ENCODE measurements around the gene PDE5A. TPM values are rescaled to one million over a fixed set of nuclear protein-coding genes. Genes with fewer than 3 reads are reported as not detected.
A peak's percentile ranks its signal among the peaks of the same experiment; 100 is the strongest.
"Not testable (repeated sequence)": the region's sequence is repeated elsewhere in the genome, so short reads cannot be mapped to it uniquely, and the experiment has no call there.

PDE5A gene
- total RNA-seq, 2 donors from 2014 or later = 7.6 to 8.9 TPM

DNA sequence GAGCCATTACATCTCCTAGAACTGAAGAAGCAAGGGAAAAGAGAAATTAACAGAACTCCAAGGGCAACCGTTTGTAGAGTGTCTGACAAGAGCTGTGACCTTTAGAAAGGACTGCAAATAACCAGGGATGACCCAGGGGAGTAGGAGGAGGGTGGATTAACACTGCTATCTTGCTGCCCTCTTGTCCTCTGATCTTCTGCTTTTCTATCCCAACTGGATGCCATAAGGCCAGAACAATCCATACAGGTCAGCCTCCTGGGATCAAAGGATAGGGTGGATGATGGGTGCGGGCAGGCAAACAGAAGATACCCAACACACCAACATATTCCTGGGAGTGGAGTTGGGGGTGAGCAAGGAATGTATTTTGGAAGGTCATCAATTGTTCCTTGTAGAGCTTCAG lies 19.8 kb upstream of the PDE5A start:
- DNase-seq = no peak
- ATAC-seq = no peak
- intact Hi-C loops (cut with DNase I) = no loop called here

DNA sequence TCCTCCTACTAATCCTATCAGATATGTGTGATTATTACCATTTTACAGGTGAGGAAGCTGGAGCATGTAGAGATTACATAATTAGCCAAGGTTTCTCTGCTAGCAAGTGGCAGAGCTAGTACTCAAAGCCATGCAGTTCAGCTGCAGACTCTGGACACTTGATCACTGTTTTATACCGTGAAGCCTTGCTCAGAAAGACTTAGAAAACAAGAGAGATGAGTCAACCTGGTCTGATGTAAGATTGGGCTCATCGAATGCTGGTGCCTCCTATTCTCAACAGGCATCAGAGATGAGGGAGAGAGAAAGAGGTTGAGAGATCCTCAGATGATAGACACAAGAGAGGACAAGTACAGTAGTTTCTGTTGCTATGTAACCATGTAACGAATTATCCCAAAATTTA lies 19.0 kb upstream of the PDE5A start:
- no peak for ATAC-seq
- no peak for DNase-seq
- intact Hi-C loops (cut with DNase I) = no loop called here

GRCh38 chr4:119646347-119647071 lies 17.9 kb upstream of the PDE5A start:
- DNase-seq (no peak), ATAC-seq (peak; percentile 88 to 96)
- intact Hi-C loops (cut with DNase I) = no loop called here

DNA sequence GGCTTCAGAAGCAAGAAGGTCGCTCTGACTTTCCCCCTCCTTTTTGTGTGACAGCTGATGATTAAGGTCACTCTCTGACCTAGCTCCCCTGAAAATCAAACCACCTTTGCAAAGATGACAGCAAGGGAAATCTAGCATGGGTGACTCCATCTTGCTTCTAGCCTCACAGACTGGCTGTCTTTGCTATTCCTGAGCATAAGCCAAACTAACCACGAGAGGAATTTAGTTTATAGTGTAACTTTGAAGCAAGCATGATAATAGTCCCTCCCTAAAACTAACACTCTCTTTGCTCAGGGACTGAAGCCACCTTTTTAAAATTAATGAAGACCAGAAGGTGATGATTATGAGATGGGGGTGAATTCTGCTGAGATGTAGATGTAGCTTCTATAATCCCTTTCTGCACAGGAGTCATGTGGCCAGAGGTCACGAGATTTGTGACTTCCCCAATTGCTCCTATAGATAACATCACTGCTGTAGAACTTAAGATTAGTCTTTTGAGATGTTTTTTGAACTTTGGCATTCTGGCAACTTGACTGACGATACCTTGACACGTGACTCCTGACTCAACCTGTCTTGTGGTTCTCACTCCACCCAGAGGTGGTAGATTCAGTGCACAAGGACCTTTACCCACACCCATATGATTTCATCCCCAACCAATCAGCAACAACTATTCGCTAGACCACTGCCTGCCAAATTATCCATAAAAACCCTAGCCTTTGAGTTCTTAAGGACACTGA lies 14.9 kb upstream of the PDE5A start:
- intact Hi-C loops (cut with DNase I) = no loop called here
- DNase-seq (no peak), ATAC-seq (no peak)

- intact Hi-C loops (cut with DNase I) = no loop called here
- no peak for DNase-seq
- ATAC-seq = no peak
These were observed 13.2 kb upstream of the PDE5A start for GRCh38 chr4:119641765-119642164.

GRCh38 chr4:119638359-119638758 lies 9.8 kb upstream of the PDE5A start:
- DNase-seq = no peak
- intact Hi-C loops (cut with DNase I) = loop anchor here in 1 of 2 donors (10.0 kb wide), 1 partner anchor 146 kb away; no protein-coding TSS in a partner anchor
- ATAC-seq = peak in 1 of 2 donors; percentile 47

DNA sequence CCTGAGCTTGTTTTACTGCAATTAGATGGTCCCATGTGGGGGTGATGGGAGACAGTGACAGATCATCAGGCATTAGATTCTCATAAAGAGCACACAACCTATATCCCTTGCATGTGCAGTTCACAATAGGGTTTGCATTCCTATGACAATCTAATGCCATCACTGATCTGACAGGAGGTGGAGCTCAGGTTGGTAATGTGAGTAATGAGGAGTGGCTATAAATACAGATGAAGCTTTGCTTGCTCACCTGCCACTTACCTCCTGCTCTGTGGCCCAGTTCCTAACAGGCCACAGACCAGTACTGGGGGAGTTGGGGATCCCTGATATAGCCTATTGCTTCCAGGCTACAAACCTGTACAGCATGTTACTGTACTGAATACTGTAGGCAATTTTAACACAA lies 8.2 kb upstream of the PDE5A start:
- not testable (repeated sequence) for ATAC-seq, DNase-seq
- intact Hi-C loops (cut with DNase I) = loop anchor here in 1 of 2 donors (10.0 kb wide), 1 partner anchor 148 kb away; no protein-coding TSS in a partner anchor

DNA sequence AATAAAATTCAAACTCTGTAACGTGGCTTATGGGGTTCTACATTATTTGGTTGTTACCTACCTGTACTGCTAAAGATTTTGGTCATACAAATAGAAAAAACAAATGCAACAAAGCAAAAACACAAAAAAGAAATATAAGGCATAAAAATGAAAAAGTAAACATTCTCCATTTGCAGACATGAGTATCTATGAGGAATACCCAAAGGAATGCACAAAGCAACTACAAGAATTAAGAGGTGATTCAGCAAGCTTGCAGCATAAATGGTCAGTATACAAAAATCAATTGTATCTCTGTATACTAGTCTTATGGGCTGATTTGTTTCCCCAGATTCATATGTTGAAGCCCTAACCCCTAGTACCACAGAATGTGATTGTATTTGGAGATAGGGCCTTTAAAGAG lies 3.6 kb upstream of the PDE5A start:
- no peak for DNase-seq
- intact Hi-C loops (cut with DNase I) = loop anchor here in 1 of 2 donors (10.0 kb wide), 1 partner anchor 153 kb away; no protein-coding TSS in a partner anchor
- ATAC-seq = no peak

- no peak for DNase-seq
- peak; percentile 14 to 50 for ATAC-seq
- intact Hi-C loops (cut with DNase I) = loop anchor here in 1 of 2 donors (2.0 kb wide), 1 partner anchor 422 kb away; no protein-coding TSS in a partner anchor
These were observed 503 bp upstream of the PDE5A start for GRCh38 chr4:119629142-119629471.

DNA sequence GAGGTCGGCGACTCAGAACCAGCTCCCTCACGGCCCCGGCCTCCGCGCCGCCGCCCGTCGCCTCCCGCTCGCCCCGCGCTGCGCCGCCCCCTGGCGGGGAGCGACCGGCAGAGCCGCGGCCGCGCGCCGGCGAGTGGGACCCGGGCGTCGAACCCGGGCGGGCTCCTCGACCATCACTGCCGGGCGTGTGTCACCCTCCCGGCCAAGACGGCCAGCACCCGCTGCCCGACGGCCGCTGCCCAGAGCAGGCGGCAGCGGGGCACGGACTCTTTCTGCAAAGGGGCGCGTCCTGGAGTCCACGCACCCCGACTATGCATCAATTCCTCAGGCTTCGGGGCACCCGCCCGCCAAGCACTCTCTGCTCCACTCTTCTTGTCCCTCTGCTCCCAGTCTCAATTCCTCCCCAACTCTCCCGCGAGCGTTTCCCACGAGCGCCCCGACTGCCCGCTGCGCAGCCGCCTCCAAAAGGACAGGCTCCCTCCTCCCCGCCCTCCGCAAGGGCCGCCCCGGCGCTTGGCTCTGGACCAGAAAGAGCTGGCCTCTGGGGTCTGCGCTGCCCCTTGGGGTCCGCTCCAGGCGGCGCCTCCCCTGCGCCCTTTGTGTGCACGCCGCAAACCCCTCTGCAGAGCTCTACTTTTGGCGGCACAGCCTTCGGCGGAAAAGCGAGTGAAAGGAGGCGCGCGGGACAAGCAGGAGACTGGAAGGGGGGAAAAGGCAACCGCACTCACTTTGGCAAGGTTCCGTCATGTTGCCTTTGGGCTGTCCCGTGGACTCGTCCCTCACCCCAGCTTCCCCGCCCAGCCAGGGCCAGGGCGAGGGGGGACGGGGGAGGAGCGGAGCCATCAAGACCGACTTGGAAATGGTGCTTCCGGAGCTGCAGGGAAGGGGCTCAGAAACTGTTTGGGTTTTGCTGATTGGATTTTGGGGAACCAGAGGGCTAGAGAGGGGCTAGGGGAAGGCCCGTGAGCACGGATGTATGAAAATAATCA lies 1.0 kb downstream of the PDE5A start:
- intact Hi-C loops (cut with DNase I) = loop anchor here in 1 of 2 donors (2.0 kb wide), 1 partner anchor 423 kb away; no protein-coding TSS in a partner anchor
- ATAC-seq (peak; percentile 76 to 77), DNase-seq (peak; percentile 51)

DNA sequence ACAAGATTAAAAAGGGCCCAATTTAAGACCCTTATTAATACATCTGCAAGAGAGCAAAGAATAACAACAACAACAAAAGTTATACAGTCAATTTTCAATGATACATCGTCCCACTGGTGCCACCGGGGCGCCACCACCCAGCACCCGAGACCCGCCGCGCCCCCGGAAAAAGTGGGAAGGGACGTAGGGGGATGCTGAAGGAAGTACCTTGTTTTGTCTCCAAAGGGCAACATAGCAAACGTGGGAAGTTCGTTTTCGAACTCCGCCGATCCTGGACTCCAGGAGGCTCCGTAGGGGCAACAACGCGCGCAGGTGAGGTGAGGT lies 1.7 kb downstream of the PDE5A start:
- DNase-seq (no peak), ATAC-seq (no peak)
- intact Hi-C loops (cut with DNase I) = no loop called here

- DNase-seq (no peak), ATAC-seq (no peak)
- intact Hi-C loops (cut with DNase I) = no loop called here
These were observed 2.2 kb downstream of the PDE5A start for GRCh38 chr4:119626420-119626819.

GRCh38 chr4:119625761-119626160 lies 2.8 kb downstream of the PDE5A start:
- intact Hi-C loops (cut with DNase I) = no loop called here
- no peak for ATAC-seq

DNA sequence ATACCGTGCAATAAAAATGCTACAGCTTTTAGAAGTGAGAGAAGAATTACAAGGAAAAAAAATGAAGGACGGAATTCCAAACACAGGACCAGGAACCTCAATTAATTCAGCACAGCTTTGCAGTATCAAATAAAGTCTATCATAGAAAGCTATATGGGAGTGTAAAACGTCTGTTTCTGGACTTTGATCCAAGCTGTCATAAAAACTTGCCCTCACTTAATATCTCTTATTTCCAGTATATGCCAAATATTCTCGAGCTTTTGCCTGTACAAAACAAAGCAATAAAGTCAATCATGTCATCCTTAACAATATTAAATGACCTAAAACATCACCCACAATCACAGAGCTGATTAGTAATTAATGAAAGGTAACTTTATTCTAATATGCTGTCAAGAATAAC lies 4.2 kb downstream of the PDE5A start:
- intact Hi-C loops (cut with DNase I) = no loop called here
- no peak for ATAC-seq
- no peak for DNase-seq

More at GRCh38 chr4:119625761-119626160, 2.8 kb downstream of the PDE5A start:
- DNase-seq = no peak

DNA sequence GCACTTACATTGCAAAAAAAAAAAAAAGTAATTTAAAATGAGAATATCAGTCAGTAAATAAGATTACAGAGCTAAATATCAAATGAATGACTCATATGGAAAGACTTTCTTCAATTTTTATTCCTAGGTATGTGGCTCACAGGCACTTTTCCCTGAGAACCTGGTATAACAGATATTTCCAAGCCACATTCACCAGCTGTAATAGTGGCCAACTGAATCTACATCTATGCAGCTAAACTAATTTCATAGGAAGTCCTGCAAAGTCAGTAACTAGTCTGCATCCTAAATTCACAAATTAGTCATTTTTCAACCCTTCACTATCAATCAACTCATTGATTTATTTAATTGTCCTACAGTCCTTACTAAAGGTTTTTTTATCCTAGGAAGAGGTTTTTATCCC lies 5.6 kb downstream of the PDE5A start:
- DNase-seq (no peak), ATAC-seq (no peak)
- intact Hi-C loops (cut with DNase I) = no loop called here

- intact Hi-C loops (cut with DNase I) = loop anchor here in 1 of 2 donors (5.0 kb wide), 1 partner anchor 58 kb away; no protein-coding TSS in a partner anchor
- ATAC-seq (peak; percentile 34 to 71), DNase-seq (no peak)
These were observed 13.4 kb downstream of the PDE5A start for GRCh38 chr4:119615068-119615719.

GRCh38 chr4:119604266-119604665 lies 24.3 kb downstream of the PDE5A start:
- no peak for ATAC-seq
- DNase-seq = no peak
- intact Hi-C loops (cut with DNase I) = no loop called here

- ATAC-seq (no peak), DNase-seq (no peak)
- intact Hi-C loops (cut with DNase I) = no loop called here
These were observed 26.2 kb downstream of the PDE5A start for GRCh38 chr4:119602366-119602765.

DNA sequence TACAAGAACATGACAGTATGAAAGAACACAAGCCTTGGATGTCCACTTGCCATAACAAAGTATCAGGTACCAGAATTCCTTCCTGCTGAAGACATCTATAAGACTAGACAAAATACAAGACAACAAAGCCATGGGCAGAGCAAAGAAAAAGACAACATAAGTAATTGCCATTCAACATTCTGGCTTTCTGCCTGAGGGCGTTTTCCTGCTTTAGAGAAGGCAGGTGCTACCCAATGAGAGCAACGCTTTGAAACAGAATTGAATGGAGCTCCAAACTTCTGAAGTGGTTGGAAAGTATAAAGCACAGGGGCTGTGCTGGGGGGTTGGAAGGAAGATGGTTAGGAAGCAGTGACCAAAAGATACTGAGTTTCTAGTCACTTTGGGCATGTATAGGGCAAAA lies 30.1 kb downstream of the PDE5A start:
- intact Hi-C loops (cut with DNase I) = no loop called here
- no peak for DNase-seq
- no peak for ATAC-seq
